ENCODE results near the gene UGT1A3. TPM values are rescaled to one million over a fixed set of nuclear protein-coding genes. Genes with fewer than 3 reads are reported as not detected.

The UGT1A3 gene
- not detected for total RNA-seq
- polyA plus RNA-seq: not detected

DNA sequence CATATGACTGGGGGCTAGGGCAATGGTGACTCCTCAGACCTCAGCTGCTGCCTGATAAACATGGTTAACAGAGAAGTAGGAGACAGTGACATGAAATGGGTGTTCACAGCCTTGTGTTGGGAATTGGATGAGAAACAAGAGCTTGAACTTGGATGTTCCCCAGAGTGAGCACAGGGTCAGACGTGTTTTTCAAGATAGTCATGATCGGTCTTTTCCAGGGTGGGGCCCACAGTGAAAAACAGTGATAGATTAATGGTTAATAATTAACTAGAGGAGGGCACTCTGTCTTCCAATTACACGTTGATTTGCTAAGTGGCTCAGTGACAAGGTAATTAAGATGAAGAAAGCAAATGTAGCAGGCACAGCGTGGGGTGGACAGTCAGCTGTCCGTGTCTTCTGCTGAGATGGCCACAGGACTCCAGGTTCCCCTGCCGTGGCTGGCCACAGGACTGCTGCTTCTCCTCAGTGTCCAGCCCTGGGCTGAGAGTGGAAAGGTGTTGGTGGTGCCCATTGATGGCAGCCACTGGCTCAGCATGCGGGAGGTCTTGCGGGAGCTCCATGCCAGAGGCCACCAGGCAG, at the start of gene UGT1A3:
UGT1A3 (plus strand) TSS at position 320 of the 579 bp plus-strand sequence; CDS start at position 405, 85 bp downstream.
- POLR2A ChIA-PET: no interaction called here
- intact Hi-C loops (cut with micrococcal nuclease): no loop called here
- Histone ChIP-seq H3K27me3 (ENCODE audit: control insufficient read depth in 2 of 2, insufficient read depth in 2 of 2, low read length in 2 of 2) (no peaks in the 10 kb centered on the region), H3K4me1 (ENCODE audit: control insufficient read depth in 2 of 2, insufficient read depth in 2 of 2, low read length in 2 of 2) (no peaks in the 10 kb centered on the region), H3K36me3 (ENCODE audit: control insufficient read depth in 2 of 3, insufficient read depth in 3 of 3, low read length in 3 of 3) (no peaks in the 10 kb centered on the region), H3K27ac (ENCODE audit: low read depth, low read length) (no peak within 1 kb of the TSS), H3K4me3 (ENCODE audit: low read length) (no peak within 1 kb of the TSS), H3K9me3 (ENCODE audit: control insufficient read depth in 2 of 3, low read length in 3 of 3) (no peaks in the 10 kb centered on the region)
- no peak for DNase-seq
- peaks cover 0 to 5% (median 0%) of the 10 kb centered on the region in 11 donors for H3K9me3 Mint-ChIP-seq
- CTCF ChIA-PET: no interaction called here
- no peak within 1 kb of the TSS for H3K27ac Mint-ChIP-seq
- no peak for ATAC-seq
- H3K36me3 Mint-ChIP-seq: no peaks in the 10 kb centered on the region
- H3K27me3 Mint-ChIP-seq: peaks cover 0 to 37% (median 14%) of the 10 kb centered on the region in 5 donors
- H3K4me3 Mint-ChIP-seq: no peak within 1 kb of the TSS
- no peaks in the 10 kb centered on the region for H3K4me1 Mint-ChIP-seq

DNA sequence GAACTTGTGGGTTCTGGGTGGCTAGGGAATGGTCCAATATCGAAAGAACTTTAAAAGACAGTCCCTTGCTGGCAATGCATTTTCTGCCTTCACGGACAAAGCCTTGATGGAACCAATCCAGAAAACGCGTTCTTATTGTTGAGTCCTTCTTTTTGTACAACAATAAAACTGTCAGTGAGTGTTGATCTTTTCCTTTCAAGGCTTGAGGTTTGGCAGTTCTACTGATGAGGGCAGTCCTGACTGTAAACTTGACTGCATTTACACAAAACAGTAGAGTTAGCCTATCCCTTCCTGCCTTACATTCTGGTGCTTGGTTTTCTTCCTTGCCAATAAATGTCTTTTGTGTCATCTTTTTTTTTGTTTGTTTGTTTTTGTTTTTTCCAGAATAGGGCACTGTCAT, 49.6 kb upstream of the UGT1A3 start:
- Histone ChIP-seq H3K9me3 (ENCODE audit: control insufficient read depth in 2 of 3, low read length in 3 of 3) (no peaks in the 10 kb centered on the region), H3K4me3 (ENCODE audit: low read length) (no peak overlapping the region), H3K27ac (ENCODE audit: low read depth, low read length) (no peak overlapping the region), H3K27me3 (ENCODE audit: control insufficient read depth in 2 of 2, insufficient read depth in 2 of 2, low read length in 2 of 2) (no peaks in the 10 kb centered on the region), H3K36me3 (ENCODE audit: control insufficient read depth in 2 of 3, insufficient read depth in 3 of 3, low read length in 3 of 3) (no peaks in the 10 kb centered on the region), H3K4me1 (ENCODE audit: control insufficient read depth in 2 of 2, insufficient read depth in 2 of 2, low read length in 2 of 2) (no peaks in the 10 kb centered on the region)
- Mint-ChIP-seq H3K27ac (no peak overlapping the region), H3K36me3 (no peaks in the 10 kb centered on the region), H3K9me3 (peaks cover 0 to 1% (median 0%) of the 10 kb centered on the region in 11 donors), H3K4me3 (no peak overlapping the region), H3K27me3 (peaks cover 9 to 31% (median 19%) of the 10 kb centered on the region in 5 donors), H3K4me1 (no peaks in the 10 kb centered on the region)
- ChIA-PET POLR2A (no interaction called here), CTCF (no interaction called here)
- intact Hi-C loops (cut with micrococcal nuclease): no loop called here
- ATAC-seq (no peak), DNase-seq (no peak)

DNA sequence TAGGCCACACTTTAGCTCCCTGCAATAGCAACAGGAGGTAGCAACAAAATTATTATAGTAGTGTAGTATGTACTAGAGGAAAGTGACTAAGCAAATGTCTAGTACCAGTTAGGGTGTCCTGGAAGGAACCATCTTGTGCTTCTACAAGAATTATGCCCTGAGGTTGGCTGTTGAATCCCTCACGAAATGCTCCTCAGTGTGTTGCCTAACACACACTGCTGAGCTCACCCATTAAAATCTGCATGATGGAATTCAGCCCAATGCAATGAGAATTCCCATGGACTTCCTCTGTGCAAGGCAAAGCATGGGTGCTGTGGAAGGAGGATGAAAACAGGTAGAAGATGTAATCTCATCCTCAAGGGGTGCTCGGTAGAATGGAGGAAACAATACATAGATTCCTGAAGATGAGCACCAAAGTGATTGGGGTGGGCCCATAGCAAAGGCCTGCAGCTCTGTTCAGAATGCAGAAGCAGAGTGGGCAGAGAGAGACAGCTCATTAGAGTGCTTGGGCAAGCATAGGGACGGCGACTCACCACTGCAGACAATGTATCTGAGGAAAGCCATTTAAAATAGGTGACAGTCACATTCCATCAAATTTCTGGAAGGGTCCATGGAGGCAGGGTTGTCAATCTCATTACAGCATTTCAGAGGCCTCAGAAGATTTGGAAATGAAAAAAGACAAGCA, 48.3 kb upstream of the UGT1A3 start:
- POLR2A ChIA-PET: interaction anchor here (0.7 kb wide), 1 partner anchor 9 kb away, joined by 3 read pairs; the partner anchor contains the start of gene UGT1A9
- no peak for DNase-seq
- intact Hi-C loops (cut with micrococcal nuclease): no loop called here
- no peak overlapping the region for H3K27ac ChIP-seq (ENCODE audit: low read depth, low read length)
- peaks cover 0 to 1% (median 0%) of the 10 kb centered on the region in 11 donors for H3K9me3 Mint-ChIP-seq
- no peaks in the 10 kb centered on the region for H3K27me3 ChIP-seq (ENCODE audit: control insufficient read depth in 2 of 2, insufficient read depth in 2 of 2, low read length in 2 of 2)
- H3K4me3 ChIP-seq (ENCODE audit: low read length): no peak overlapping the region
- H3K4me3 Mint-ChIP-seq: no peak overlapping the region
- CTCF ChIA-PET: no interaction called here
- H3K27ac Mint-ChIP-seq: no peak overlapping the region
- no peaks in the 10 kb centered on the region for H3K4me1 Mint-ChIP-seq
- H3K36me3 ChIP-seq (ENCODE audit: control insufficient read depth in 2 of 3, insufficient read depth in 3 of 3, low read length in 3 of 3): no peaks in the 10 kb centered on the region
- no peaks in the 10 kb centered on the region for H3K36me3 Mint-ChIP-seq
- peaks cover 9 to 31% (median 22%) of the 10 kb centered on the region in 5 donors for H3K27me3 Mint-ChIP-seq
- no peaks in the 10 kb centered on the region for H3K4me1 ChIP-seq (ENCODE audit: control insufficient read depth in 2 of 2, insufficient read depth in 2 of 2, low read length in 2 of 2)
- no peaks in the 10 kb centered on the region for H3K9me3 ChIP-seq (ENCODE audit: control insufficient read depth in 2 of 3, low read length in 3 of 3)
- ATAC-seq: no peak

DNA sequence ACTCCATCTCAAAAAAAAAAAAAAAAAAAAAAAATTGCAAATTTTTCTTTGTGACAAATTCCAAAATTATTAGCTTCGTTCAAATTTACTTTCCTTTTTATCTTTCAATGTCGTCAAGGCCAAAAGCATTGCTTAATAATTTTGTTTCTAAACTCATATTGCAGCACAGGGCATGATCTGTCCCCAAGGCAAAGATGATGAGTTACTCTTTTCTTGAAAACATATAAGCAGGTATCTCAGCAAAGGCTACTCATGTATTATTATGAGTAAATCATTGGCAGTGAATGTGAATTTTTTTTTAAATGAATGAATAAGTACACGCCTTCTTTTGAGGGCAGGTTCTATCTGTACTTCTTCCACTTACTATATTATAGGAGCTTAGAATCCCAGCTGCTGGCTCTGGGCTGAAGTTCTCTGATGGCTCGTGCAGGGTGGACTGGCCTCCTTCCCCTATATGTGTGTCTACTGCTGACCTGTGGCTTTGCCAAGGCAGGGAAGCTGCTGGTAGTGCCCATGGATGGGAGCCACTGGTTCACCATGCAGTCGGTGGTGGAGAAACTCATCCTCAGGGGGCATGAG, 47.2 kb upstream of the UGT1A3 start, which contains the start of gene UGT1A7:
UGT1A7 (plus strand) TSS at position 381 of the 579 bp plus-strand sequence; CDS start at position 418, 37 bp downstream.
- no peak within 1 kb of the TSS for H3K27ac ChIP-seq (ENCODE audit: low read depth, low read length)
- no peaks in the 10 kb centered on the region for H3K27me3 ChIP-seq (ENCODE audit: control insufficient read depth in 2 of 2, insufficient read depth in 2 of 2, low read length in 2 of 2)
- intact Hi-C loops (cut with micrococcal nuclease): no loop called here
- ChIA-PET POLR2A (no interaction called here), CTCF (no interaction called here)
- Mint-ChIP-seq H3K36me3 (no peaks in the 10 kb centered on the region), H3K4me1 (no peaks in the 10 kb centered on the region), H3K4me3 (no peak within 1 kb of the TSS), H3K27ac (no peak within 1 kb of the TSS), H3K9me3 (no peaks in the 10 kb centered on the region), H3K27me3 (peaks cover 11 to 26% (median 19%) of the 10 kb centered on the region in 5 donors)
- H3K4me1 ChIP-seq (ENCODE audit: control insufficient read depth in 2 of 2, insufficient read depth in 2 of 2, low read length in 2 of 2): no peaks in the 10 kb centered on the region
- H3K36me3 ChIP-seq (ENCODE audit: control insufficient read depth in 2 of 3, insufficient read depth in 3 of 3, low read length in 3 of 3): no peaks in the 10 kb centered on the region
- ATAC-seq (no peak), DNase-seq (no peak)
- H3K4me3 ChIP-seq (ENCODE audit: low read length): no peak within 1 kb of the TSS
- H3K9me3 ChIP-seq (ENCODE audit: control insufficient read depth in 2 of 3, low read length in 3 of 3): no peaks in the 10 kb centered on the region

DNA sequence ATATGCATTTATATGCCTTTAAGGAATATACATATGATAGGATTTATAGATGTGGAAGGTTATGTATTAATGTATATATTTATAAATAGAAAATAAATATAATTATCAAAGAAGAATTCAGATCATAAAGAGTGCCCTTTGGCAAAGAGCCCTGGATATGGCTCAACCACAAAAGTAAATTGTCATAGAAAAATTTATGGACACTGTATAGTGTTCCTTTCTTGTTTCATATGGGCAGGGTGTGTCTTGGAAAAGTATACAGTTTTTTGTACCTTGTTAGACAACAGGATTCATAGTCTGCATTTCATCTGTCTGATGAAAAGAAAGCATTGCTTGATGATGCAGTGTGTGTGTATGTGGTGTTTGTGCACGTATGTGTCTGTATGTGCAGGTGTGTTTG, 44.2 kb upstream of the UGT1A3 start:
- ChIA-PET POLR2A (no interaction called here), CTCF (interaction anchor here (0.6 kb wide), 1 partner anchor 48 kb away, joined by 6 read pairs; no protein-coding TSS in a partner anchor)
- Histone ChIP-seq H3K9me3 (ENCODE audit: control insufficient read depth in 2 of 3, low read length in 3 of 3) (no peaks in the 10 kb centered on the region), H3K36me3 (ENCODE audit: control insufficient read depth in 2 of 3, insufficient read depth in 3 of 3, low read length in 3 of 3) (no peaks in the 10 kb centered on the region), H3K4me1 (ENCODE audit: control insufficient read depth in 2 of 2, insufficient read depth in 2 of 2, low read length in 2 of 2) (no peaks in the 10 kb centered on the region), H3K4me3 (ENCODE audit: low read length) (no peak overlapping the region), H3K27me3 (ENCODE audit: control insufficient read depth in 2 of 2, insufficient read depth in 2 of 2, low read length in 2 of 2) (no peaks in the 10 kb centered on the region), H3K27ac (ENCODE audit: low read depth, low read length) (no peak overlapping the region)
- H3K36me3 Mint-ChIP-seq: peaks cover 0 to 4% (median 0%) of the 10 kb centered on the region in 5 donors
- ATAC-seq (no peak), DNase-seq (no peak)
- no peak overlapping the region for H3K4me3 Mint-ChIP-seq
- peaks cover 6 to 20% (median 9%) of the 10 kb centered on the region in 5 donors for H3K27me3 Mint-ChIP-seq
- no peaks in the 10 kb centered on the region for H3K4me1 Mint-ChIP-seq
- intact Hi-C loops (cut with micrococcal nuclease): no loop called here
- H3K27ac Mint-ChIP-seq: no peak overlapping the region
- peaks cover 0 to 2% (median 0%) of the 10 kb centered on the region in 11 donors for H3K9me3 Mint-ChIP-seq

DNA sequence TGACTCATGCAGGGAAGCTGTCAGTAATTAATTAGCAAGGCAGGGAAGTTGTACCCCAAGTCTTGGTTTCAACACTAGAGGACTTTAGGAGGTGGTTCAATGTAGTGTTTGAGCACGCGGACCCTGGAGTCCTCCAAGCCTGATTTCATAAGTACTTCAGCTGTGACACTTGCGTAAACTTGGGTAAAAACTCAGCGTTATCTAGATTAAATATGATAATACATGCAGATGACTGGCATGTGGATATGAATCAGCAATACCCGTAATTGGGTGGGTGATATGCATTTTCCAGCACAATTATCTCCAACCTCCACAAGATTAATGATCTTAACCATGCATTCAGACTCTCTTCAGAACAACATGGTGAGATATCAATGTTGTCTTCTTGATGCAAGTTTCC, 41.9 kb upstream of the UGT1A3 start:
- ChIA-PET POLR2A (no interaction called here), CTCF (no interaction called here)
- Histone ChIP-seq H3K4me3 (ENCODE audit: low read length) (no peak overlapping the region), H3K27me3 (ENCODE audit: control insufficient read depth in 2 of 2, insufficient read depth in 2 of 2, low read length in 2 of 2) (no peaks in the 10 kb centered on the region), H3K4me1 (ENCODE audit: control insufficient read depth in 2 of 2, insufficient read depth in 2 of 2, low read length in 2 of 2) (no peaks in the 10 kb centered on the region), H3K9me3 (ENCODE audit: control insufficient read depth in 2 of 3, low read length in 3 of 3) (no peaks in the 10 kb centered on the region), H3K27ac (ENCODE audit: low read depth, low read length) (no peak overlapping the region), H3K36me3 (ENCODE audit: control insufficient read depth in 2 of 3, insufficient read depth in 3 of 3, low read length in 3 of 3) (no peaks in the 10 kb centered on the region)
- peak; percentile 64 for ATAC-seq
- Mint-ChIP-seq H3K36me3 (peaks cover 0 to 4% (median 0%) of the 10 kb centered on the region in 5 donors), H3K27ac (no peak overlapping the region), H3K9me3 (peaks cover 0 to 2% (median 0%) of the 10 kb centered on the region in 11 donors), H3K4me1 (no peaks in the 10 kb centered on the region), H3K27me3 (peaks cover 4 to 20% (median 6%) of the 10 kb centered on the region in 5 donors), H3K4me3 (no peak overlapping the region)
- DNase-seq: no peak
- intact Hi-C loops (cut with micrococcal nuclease): no loop called here

All from naive thymus-derived CD4-positive, alpha-beta T cell (primary cell).